ENCODE results near the gene VAT1L. TPM values are rescaled to one million over a fixed set of nuclear protein-coding genes. Genes with fewer than 3 reads are reported as not detected.

Gene VAT1L
- total RNA-seq, 1 donor from 2014 or later = 6.4 TPM

DNA sequence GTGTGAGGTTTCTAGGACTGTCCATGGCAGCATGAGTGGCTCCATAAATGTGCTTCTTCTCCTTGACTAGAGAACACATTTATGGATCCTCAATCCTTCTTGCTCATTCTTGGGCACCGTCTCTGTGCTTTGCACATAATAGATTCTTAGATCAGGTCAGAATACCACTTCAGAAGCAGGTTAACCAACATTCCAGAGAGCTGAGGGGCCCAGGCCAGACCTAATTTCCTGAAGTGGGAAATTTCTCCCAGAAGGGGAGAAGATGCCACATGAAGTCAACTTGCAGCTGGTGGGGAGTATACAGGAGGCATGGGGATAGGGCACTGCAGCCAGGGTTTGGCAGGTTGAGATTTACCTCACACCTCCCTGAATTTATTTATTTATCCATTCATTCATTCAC, 24.4 kb upstream of the VAT1L start:
- Histone ChIP-seq H3K4me1 (peaks cover 7% of the 10 kb centered on the region), H3K9me3 (no peaks in the 10 kb centered on the region), H3K4me3 (no peak overlapping the region), H3K27ac (no peak overlapping the region), H3K36me3 (no peaks in the 10 kb centered on the region), H3K27me3 (no peaks in the 10 kb centered on the region)
- peak in 1 of 2 donors; percentile 20 for DNase-seq (ENCODE audit: extremely low spot score in 2 of 2)
- intact Hi-C loops (cut with DNase I) = no loop called here
- TF ChIP-seq POLR2AphosphoS5 (IDR thresholded peaks at IDR 0.05; ENCODE audit: insufficient read depth in 1 of 2, low read depth in 1 of 2) (no peak), POLR2A (IDR thresholded peaks at IDR 0.05) (no peak)
- TF ChIP-seq, protein P1, sequence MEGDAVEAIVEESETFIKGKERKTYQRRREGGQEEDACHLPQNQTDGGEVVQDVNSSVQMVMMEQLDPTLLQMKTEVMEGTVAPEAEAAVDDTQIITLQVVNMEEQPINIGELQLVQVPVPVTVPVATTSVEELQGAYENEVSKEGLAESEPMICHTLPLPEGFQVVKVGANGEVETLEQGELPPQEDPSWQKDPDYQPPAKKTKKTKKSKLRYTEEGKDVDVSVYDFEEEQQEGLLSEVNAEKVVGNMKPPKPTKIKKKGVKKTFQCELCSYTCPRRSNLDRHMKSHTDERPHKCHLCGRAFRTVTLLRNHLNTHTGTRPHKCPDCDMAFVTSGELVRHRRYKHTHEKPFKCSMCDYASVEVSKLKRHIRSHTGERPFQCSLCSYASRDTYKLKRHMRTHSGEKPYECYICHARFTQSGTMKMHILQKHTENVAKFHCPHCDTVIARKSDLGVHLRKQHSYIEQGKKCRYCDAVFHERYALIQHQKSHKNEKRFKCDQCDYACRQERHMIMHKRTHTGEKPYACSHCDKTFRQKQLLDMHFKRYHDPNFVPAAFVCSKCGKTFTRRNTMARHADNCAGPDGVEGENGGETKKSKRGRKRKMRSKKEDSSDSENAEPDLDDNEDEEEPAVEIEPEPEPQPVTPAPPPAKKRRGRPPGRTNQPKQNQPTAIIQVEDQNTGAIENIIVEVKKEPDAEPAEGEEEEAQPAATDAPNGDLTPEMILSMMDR (IDR thresholded peaks at IDR 0.05) = no peak

DNA sequence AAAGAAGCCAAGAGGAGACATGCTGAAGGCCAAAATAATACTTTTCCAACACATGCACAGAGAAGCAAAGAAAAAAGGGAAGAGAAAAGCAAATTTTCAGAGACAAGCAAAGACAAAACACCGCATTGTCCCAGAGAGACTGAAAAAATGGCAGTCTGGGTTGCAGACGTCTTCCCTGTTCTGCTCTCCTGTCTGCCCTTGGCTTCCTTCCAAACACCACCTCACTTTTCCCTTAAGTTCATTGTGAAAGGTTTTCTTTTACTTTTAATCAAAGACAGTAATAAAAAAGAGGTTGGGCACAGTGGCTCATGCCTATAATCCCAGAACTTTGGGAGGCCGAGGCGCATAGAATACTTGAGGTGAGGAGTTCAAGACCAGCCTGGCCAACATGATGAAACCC, 21.2 kb upstream of the VAT1L start:
- Histone ChIP-seq H3K36me3 (no peaks in the 10 kb centered on the region), H3K27me3 (no peaks in the 10 kb centered on the region), H3K4me1 (peaks cover 7% of the 10 kb centered on the region), H3K9me3 (no peaks in the 10 kb centered on the region), H3K4me3 (no peak overlapping the region), H3K27ac (no peak overlapping the region)
- peak in 1 of 2 donors; percentile 34 for DNase-seq (ENCODE audit: extremely low spot score in 2 of 2)
- TF ChIP-seq POLR2A (IDR thresholded peaks at IDR 0.05) (no peak), POLR2AphosphoS5 (IDR thresholded peaks at IDR 0.05; ENCODE audit: insufficient read depth in 1 of 2, low read depth in 1 of 2) (no peak)
- TF ChIP-seq, protein P1 (IDR thresholded peaks at IDR 0.05) = no peak
- intact Hi-C loops (cut with DNase I) = no loop called here

DNA sequence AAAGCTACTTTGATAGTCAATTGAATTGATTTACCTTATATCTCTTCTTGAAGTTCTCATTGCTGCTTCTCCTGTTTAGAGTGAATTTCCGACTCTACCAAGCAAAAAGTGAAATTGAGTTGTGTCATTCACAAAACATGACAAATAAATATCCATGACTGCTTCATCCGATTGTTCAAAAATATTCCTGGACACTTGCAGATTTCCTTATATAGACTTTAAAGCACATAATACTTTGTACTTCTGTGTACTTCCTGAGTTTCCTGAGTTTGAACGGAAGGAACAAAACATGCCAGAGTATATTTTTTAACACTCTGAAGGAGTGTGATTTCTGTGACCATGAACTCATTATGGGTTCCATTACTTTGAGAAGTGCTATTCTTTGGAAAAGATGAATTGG, 20.5 kb upstream of the VAT1L start:
- H3K4me3 ChIP-seq = no peak overlapping the region
- no peak overlapping the region for H3K27ac ChIP-seq
- intact Hi-C loops (cut with DNase I) = no loop called here
- TF ChIP-seq POLR2AphosphoS5 (IDR thresholded peaks at IDR 0.05; ENCODE audit: insufficient read depth in 1 of 2, low read depth in 1 of 2) (no peak), POLR2A (IDR thresholded peaks at IDR 0.05) (no peak)
- TF ChIP-seq, protein P1 (IDR thresholded peaks at IDR 0.05) = no peak
- H3K4me1 ChIP-seq = peaks cover 7% of the 10 kb centered on the region
- no peak for DNase-seq (ENCODE audit: extremely low spot score in 2 of 2)
- H3K9me3 ChIP-seq = no peaks in the 10 kb centered on the region
- H3K36me3 ChIP-seq = no peaks in the 10 kb centered on the region
- H3K27me3 ChIP-seq = no peaks in the 10 kb centered on the region

DNA sequence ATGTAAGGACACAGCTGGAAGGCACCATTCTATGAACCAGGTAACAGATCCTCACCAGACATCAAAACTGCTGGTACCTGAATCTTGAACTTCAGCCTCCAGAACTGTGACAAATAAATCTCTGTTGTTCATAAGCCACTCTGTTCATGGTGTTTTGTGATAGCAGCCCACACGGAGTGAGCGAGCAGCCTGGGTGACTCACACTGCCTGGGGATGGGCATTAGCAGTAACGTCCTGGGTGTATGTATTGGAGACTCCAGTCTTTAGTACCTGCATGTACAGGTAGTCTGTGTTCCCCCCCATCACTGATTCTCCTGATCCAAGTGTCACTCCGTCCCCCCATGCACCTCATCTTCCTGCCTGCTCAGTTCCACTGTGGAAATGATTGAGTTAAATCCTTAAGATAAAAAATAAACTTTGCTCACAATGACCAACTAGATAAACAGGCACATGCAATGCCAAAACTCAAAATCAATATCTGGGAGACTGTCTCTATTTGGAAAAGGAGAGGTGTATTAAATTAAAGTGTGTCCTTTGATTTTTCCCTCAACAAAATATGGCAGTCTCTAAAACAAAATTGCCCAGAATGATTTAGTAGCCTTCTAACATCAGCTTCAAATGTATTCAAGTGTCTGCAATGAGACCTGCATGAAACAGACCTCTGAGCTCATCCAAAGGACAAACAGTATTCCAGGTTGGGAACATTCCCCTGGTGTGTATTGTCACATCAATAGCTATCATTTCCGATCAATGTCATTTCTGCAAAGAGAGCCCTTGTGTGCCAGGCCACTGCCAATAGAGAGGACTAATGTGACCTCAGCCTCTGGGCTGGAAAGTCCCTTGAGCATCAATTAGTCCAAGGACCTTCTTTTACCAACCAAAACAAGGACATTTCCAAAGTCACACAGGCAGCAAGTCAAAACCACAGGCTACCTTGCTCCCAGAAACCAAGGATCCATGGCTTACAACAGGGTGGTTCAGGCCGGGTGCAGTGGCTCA, 12.2 kb upstream of the VAT1L start:
- DNase-seq (ENCODE audit: extremely low spot score in 2 of 2) = no peak
- H3K27ac ChIP-seq = no peak overlapping the region
- H3K27me3 ChIP-seq = no peaks in the 10 kb centered on the region
- H3K4me1 ChIP-seq = no peaks in the 10 kb centered on the region
- no peaks in the 10 kb centered on the region for H3K9me3 ChIP-seq
- intact Hi-C loops (cut with DNase I) = no loop called here
- no peaks in the 10 kb centered on the region for H3K36me3 ChIP-seq
- H3K4me3 ChIP-seq = no peak overlapping the region
- TF ChIP-seq, protein P1 (IDR thresholded peaks at IDR 0.05) = no peak
- TF ChIP-seq POLR2AphosphoS5 (IDR thresholded peaks at IDR 0.05; ENCODE audit: insufficient read depth in 1 of 2, low read depth in 1 of 2) = no peak
- TF ChIP-seq POLR2A (IDR thresholded peaks at IDR 0.05) = no peak

DNA sequence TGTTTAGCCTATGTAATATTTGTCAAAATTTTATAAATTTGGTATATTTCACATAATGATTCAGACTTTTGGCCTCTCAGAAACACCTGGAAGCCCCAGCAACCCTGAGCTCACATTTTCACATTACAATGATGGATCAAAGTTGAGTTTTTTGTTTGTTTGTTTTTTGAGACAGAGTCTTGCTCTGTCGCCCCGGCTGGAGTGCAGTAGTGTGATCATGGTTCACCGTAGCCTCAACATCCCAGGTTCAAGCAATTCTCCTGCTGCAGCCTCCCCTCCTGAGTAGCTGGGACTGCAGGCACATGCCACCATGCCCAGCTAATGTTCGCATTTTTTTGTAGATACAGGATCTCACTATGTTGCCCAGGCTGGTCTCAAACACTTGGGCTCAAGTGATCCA, 10.6 kb upstream of the VAT1L start:
- H3K36me3 ChIP-seq = no peaks in the 10 kb centered on the region
- H3K9me3 ChIP-seq = no peaks in the 10 kb centered on the region
- H3K4me1 ChIP-seq = no peaks in the 10 kb centered on the region
- DNase-seq (ENCODE audit: extremely low spot score in 2 of 2) = no peak
- no peak overlapping the region for H3K27ac ChIP-seq
- no peak for TF ChIP-seq POLR2A (IDR thresholded peaks at IDR 0.05)
- TF ChIP-seq, protein P1 (IDR thresholded peaks at IDR 0.05) = no peak
- TF ChIP-seq POLR2AphosphoS5 (IDR thresholded peaks at IDR 0.05; ENCODE audit: insufficient read depth in 1 of 2, low read depth in 1 of 2) = no peak
- H3K27me3 ChIP-seq = no peaks in the 10 kb centered on the region
- intact Hi-C loops (cut with DNase I) = no loop called here
- no peak overlapping the region for H3K4me3 ChIP-seq

Data from vagina (tissue), 2 donors.